Measurements from ENCODE around the gene PLCD1. TPM values are rescaled to one million over a fixed set of nuclear protein-coding genes. Genes with fewer than 3 reads are reported as not detected.
A peak's percentile ranks its signal among the peaks of the same experiment; 100 is the strongest.
"Not testable (repeated sequence)": the region's sequence is repeated elsewhere in the genome, so short reads cannot be mapped to it uniquely, and the experiment has no call there.

The PLCD1 gene
- total and polyA plus RNA-seq, 2 of the 13 experiments (the other 11 are each of a cell fraction or from before 2014, with no cell fraction given) = 10.1 to 12.4 TPM

GRCh38 chr3:37974121-37975083, 55.0 kb downstream of the PLCD1 start (continued):
- TF ChIP-seq ZNF232 (CRISPR knock-in tag; IDR thresholded peaks at IDR 0.05; ENCODE audit: borderline replicate concordance) = no peak
- peak; percentile 74 for TF ChIP-seq STAG1 (CRISPR knock-in tag; IDR thresholded peaks at IDR 0.05)
- TF ChIP-seq CTCF (CRISPR knock-in tag; IDR thresholded peaks at IDR 0.05) = peak; percentile 88
- TF ChIP-seq FOXA1 (IDR thresholded peaks at IDR 0.05) = no peak
- peak; percentile 61 for TF ChIP-seq FOXA1 (CRISPR knock-in tag; IDR thresholded peaks at IDR 0.05)

GRCh38 chr3:37973246-37974054, 56.0 kb downstream of the PLCD1 start:
- DNase-seq (ENCODE audit: low spot score) = no peak
- no peak; the same call in 2 of the 3 replicates for ATAC-seq
- Histone ChIP-seq H3K36me3 (replicated peaks in 1 of 2; ENCODE audit: control insufficient read depth in 1 of 2, insufficient read depth in 2 of 2, low read length in 2 of 2) (peaks cover 40 to 80% of the 10 kb centered on the region in 2 experiments; a peak in 4 of 5 replicates), H3K9ac (ENCODE audit: insufficient read depth, low read depth, low read length) (no peak overlapping the region), H3K4me1 (ENCODE audit: insufficient read depth, low read length) (peaks cover 16% of the 10 kb centered on the region), H3K27ac (ENCODE audit: extremely low read length, insufficient read depth, low read length) (no peak overlapping the region), H2AFZ (ENCODE audit: low read length) (no peak overlapping the region), H3K79me2 (ENCODE audit: insufficient read depth, low read length) (no peaks in the 10 kb centered on the region), H3K4me3 (replicated peaks in 1 of 3; ENCODE audit: insufficient read depth in 1 of 3, low read depth in 2 of 3, low read length in 3 of 3) (no peak overlapping the region), H4K20me1 (ENCODE audit: insufficient read depth, low read length) (no peaks in the 10 kb centered on the region), H3K9me3 (ENCODE audit: low read length) (no peaks in the 10 kb centered on the region), H3K27me3 (ENCODE audit: control insufficient read depth in 1 of 2, insufficient read depth in 2 of 2, low read length in 2 of 2) (no peaks in the 10 kb centered on the region), H3K4me2 (ENCODE audit: low read depth, low read length) (no peak overlapping the region)
- ChIA-PET POLR2A (no interaction called here), CTCF (ENCODE audit: low intra/inter-chr PET ratio, low total read pairs) (interaction anchor here (1.9 to 2.9 kb wide), 2 partner anchors 28 to 30 kb away, joined by 7 to 21 read pairs; no protein-coding TSS in a partner anchor)
- no peak for FAIRE-seq
- TF ChIP-seq ZNF264 (CRISPR knock-in tag; IDR thresholded peaks at IDR 0.05) (no peak), TEAD2 (CRISPR knock-in tag; IDR thresholded peaks at IDR 0.05) (no peak), SOX13 (IDR thresholded peaks at IDR 0.05) (no peak), SOX13 (CRISPR knock-in tag; conservative IDR thresholded peaks at IDR 0.05 in 1 of 2, IDR thresholded peaks at IDR 0.05 in 1 of 2) (peak in 1 of 2 experiments; percentile 60; a peak in 1 of 4 replicates), CBX2 (IDR thresholded peaks at IDR 0.05; ENCODE audit: low read depth, low read length) (no peak), CBX2 (CRISPR knock-in tag; IDR thresholded peaks at IDR 0.05; ENCODE audit: low read depth) (no peak), RNF2 (conservative IDR thresholded peaks at IDR 0.05; ENCODE audit: low read depth) (no peak)
- BruUV-seq (replicated peaks) = no TSS peak
- in situ Hi-C loops (cut with HindIII; ENCODE audit: extremely low pct_ligation_motif_present, low pct_unique_long_range_greater_than_20kb) = no loop called here
- intact Hi-C loops (cut with micrococcal nuclease; ENCODE audit: unreplicated experiment) = loop anchor here (1.0 kb wide), 1 partner anchor 30 kb away; no protein-coding TSS in a partner anchor
- 91% methylated on average over 12 of the region's 12 CpGs for WGBS (ENCODE audit: low lambda C conversion rate)

- H2AFZ ChIP-seq (ENCODE audit: low read length); H3K79me2 ChIP-seq (ENCODE audit: insufficient read depth, low read length); H3K9ac ChIP-seq (ENCODE audit: insufficient read depth, low read depth, low read length); BruUV-seq (replicated peaks); H3K27ac ChIP-seq (ENCODE audit: extremely low read length, insufficient read depth, low read length); intact Hi-C loops (cut with micrococcal nuclease; ENCODE audit: unreplicated experiment); in situ Hi-C loops (cut with HindIII; ENCODE audit: extremely low pct_ligation_motif_present, low pct_unique_long_range_greater_than_20kb); ATAC-seq; DNase-seq (ENCODE audit: low spot score); H3K9me3 ChIP-seq (ENCODE audit: low read length); H3K4me3 ChIP-seq (replicated peaks in 1 of 3; ENCODE audit: insufficient read depth in 1 of 3, low read depth in 2 of 3, low read length in 3 of 3); H4K20me1 ChIP-seq (ENCODE audit: insufficient read depth, low read length); FAIRE-seq; H3K27me3 ChIP-seq (ENCODE audit: control insufficient read depth in 1 of 2, insufficient read depth in 2 of 2, low read length in 2 of 2); POLR2A ChIA-PET; H3K4me2 ChIP-seq (ENCODE audit: low read depth, low read length); CTCF ChIA-PET (ENCODE audit: low intra/inter-chr PET ratio, low total read pairs): not testable (repeated sequence)
- H3K4me1 ChIP-seq (ENCODE audit: insufficient read depth, low read length) = peaks cover 20% of the 10 kb centered on the region
- H3K36me3 ChIP-seq (replicated peaks in 1 of 2; ENCODE audit: control insufficient read depth in 1 of 2, insufficient read depth in 2 of 2, low read length in 2 of 2) = peaks cover 38 to 87% of the 10 kb centered on the region in 2 experiments; a peak in 4 of 5 replicates
- WGBS (ENCODE audit: low lambda C conversion rate) = 94% methylated on average over 8 of the region's 8 CpGs
Measured at GRCh38 chr3:37972056-37972455, 57.4 kb downstream of the PLCD1 start.

All from HepG2 (cell line).